Thyroid gland (tissue), 4 donors: ENCODE measurements around the gene RRM2.

Experiments used
- CTCF ChIP-seq, 6 experiments: fragments of 200-600 bp in 3 of 6; fragments of 450-650 bp in 3 of 6; sonication (generic) in 3 of 6; IDR thresholded peaks; one replicate each; pipeline ENCODE4 v1.5.1; 2016 to 2019; ENCODE audit warnings: antibody characterized with exemption in 6 of 6, mild to moderate bottlenecking in 2 of 6, inconsistent platforms in 1 of 6, moderate library complexity in 1 of 6
- POLR2A ChIP-seq, 2 donors: fragments of 450-650 bp; IDR thresholded peaks; one replicate each; pipeline ENCODE4 v1.6.1; 2017; ENCODE audit warnings: antibody characterized with exemption in 2 of 2, mild to moderate bottlenecking in 2 of 2, moderate library complexity in 1 of 2

GRCh38 chr2:10166676-10167292 is 44.2 kb downstream of the RRM2 start:
- TF ChIP-seq CTCF (IDR thresholded peaks at IDR 0.05), result no peak
- TF ChIP-seq POLR2A (IDR thresholded peaks at IDR 0.05), result no peak
